HepG2 (cell line): Measurements from ENCODE around the gene CD320. TPM values are rescaled to one million over a fixed set of nuclear protein-coding genes. Genes with fewer than 3 reads are reported as not detected.
A peak's percentile ranks its signal among the peaks of the same experiment; 100 is the strongest.

Experiments
- ATF4 ChIP-seq, 2 experiments: fragments of 450-650 bp in 1 of 2; sonication (generic) in 1 of 2; formaldehyde crosslinking; IDR thresholded peaks; 2 replicates each; pipeline versions ENCODE4 v1.5.0 to v1.8.0; 2020 to 2022; ENCODE audit warnings: mild to moderate bottlenecking in 1 of 2, missing genetic modification reagents in 1 of 2
- FOXJ3 ChIP-seq: sonication (generic); formaldehyde crosslinking; IDR thresholded peaks from 2 replicates; pipeline ENCODE4 v1.4.0; 2020; ENCODE audit warnings: missing genetic modification reagents, mild to moderate bottlenecking, borderline replicate concordance
- GLMP ChIP-seq: sonication (generic); formaldehyde crosslinking; IDR thresholded peaks from 2 replicates; pipeline ENCODE4 v1.9.0; 2021; ENCODE audit warnings: missing genetic modification reagents, mild to moderate bottlenecking, borderline replicate concordance
- ISX ChIP-seq: sonication (generic); formaldehyde crosslinking; conservative IDR thresholded peaks from 2 replicates; pipeline ENCODE4 v1.5.0; 2020; ENCODE audit warnings: missing genetic modification reagents
- NCOA2 ChIP-seq: sonication (generic); formaldehyde crosslinking; IDR thresholded peaks from 2 replicates; pipeline ENCODE4 v1.8.0; 2022; ENCODE audit warnings: inconsistent platforms
- PPARG ChIP-seq: conservative IDR thresholded peaks from 2 replicates; pipeline ENCODE4 v1.6.1; 2016; ENCODE audit warnings: missing biosample characterization, missing genetic modification reagents
- RARA ChIP-seq: IDR thresholded peaks from 2 replicates; pipeline ENCODE4 v1.6.1; 2016; ENCODE audit warnings: missing genetic modification reagents, missing compliant biosample characterization
- ZBTB40 ChIP-seq, 2 experiments: fragments of 450-650 bp in 1 of 2; sonication (generic) in 1 of 2; formaldehyde crosslinking in 1 of 2; IDR thresholded peaks; 2 replicates each; pipeline versions ENCODE4 v1.6.1 to v1.8.0; 2016 to 2022; ENCODE audit warnings: antibody characterized with exemption in 1 of 2, mild to moderate bottlenecking in 1 of 2, missing genetic modification reagents in 1 of 2
- ZFX ChIP-seq: sonication (generic); formaldehyde crosslinking; IDR thresholded peaks from 2 replicates; pipeline ENCODE4 v1.4.0; 2020; ENCODE audit warnings: mild to moderate bottlenecking, low read depth, missing genetic modification reagents, moderate library complexity
- ZNF576 ChIP-seq: sonication (generic); formaldehyde crosslinking; IDR thresholded peaks from 2 replicates; pipeline ENCODE4 v1.4.0; 2020; ENCODE audit warnings: mild to moderate bottlenecking, missing genetic modification reagents
- ZNF747 ChIP-seq: sonication (generic); formaldehyde crosslinking; IDR thresholded peaks from 2 replicates; pipeline ENCODE4 v1.8.1; 2023; ENCODE audit warnings: missing genetic modification reagents, mild to moderate bottlenecking, borderline replicate concordance
- polyA plus RNA-seq, 8 experiments: library from polyadenylated mRNA; depleted of rRNA in 3 of 8; stranded (reverse) in 7 of 8; unstranded in 1 of 8; fragments of >200 nt; fragmentation: Illumina TruSeq in 4 of 8; extraction: Trizol in 4 of 8; gene quantifications; 2 replicates each; pipeline versions ENCODE4 v1.2.1 to v1.2.3, GENCODE V29; 2011 to 2016; ENCODE audit warnings: low read depth in 4 of 8, missing spikeins in 1 of 8, mixed read lengths in 1 of 8; ENCODE audit not compliant: insufficient read depth in 1 of 8
- total RNA-seq, 5 experiments: library from RNA; depleted of rRNA; stranded (reverse); fragments of >200 nt; fragmentation: Illumina TruSeq; extraction: Trizol; gene quantifications; 2 replicates each; pipeline ENCODE4 v1.2.3, GENCODE V29; 2016; ENCODE audit warnings: low read depth in 1 of 5

The CD320 gene
- total and polyA plus RNA-seq, 2 of the 13 experiments (the other 11 are each of a cell fraction or from before 2014, with no cell fraction given): 83.1 to 99.9 TPM

- TF ChIP-seq ZBTB40 (IDR thresholded peaks at IDR 0.05) (no peak), ZBTB40 (CRISPR knock-in tag; IDR thresholded peaks at IDR 0.05) (peak; percentile 52; the same call in 1 of the 2 replicates), GLMP (CRISPR knock-in tag) (no peak), ATF4 (CRISPR knock-in tag; IDR thresholded peaks at IDR 0.05) (peak in 1 of 2 experiments; percentile 84; a peak in 2 of 4 replicates), PPARG (CRISPR knock-in tag) (peak; percentile 94), ZNF747 (CRISPR knock-in tag) (peak; percentile 72; the same call in 1 of the 2 replicates), ZFX (CRISPR knock-in tag) (0 out of 2 replicates have a peak, but pooled peaks have one; percentile 28), ZNF576 (CRISPR knock-in tag) (no peak), ISX (no peak), RARA (CRISPR knock-in tag) (peak; percentile 98), NCOA2 (CRISPR knock-in tag) (peak; percentile 93), FOXJ3 (CRISPR knock-in tag) (peak; percentile 95)
Observed at GRCh38 chr19:8357007-8357521, 48.9 kb upstream of the CD320 start (continued).
